Loucy (cell line): ENCODE measurements around the gene C2.

Experiments used
- CTCF ChIP-seq: fragments of 200-600 bp; sonication (generic); conservative IDR thresholded peaks from 2 replicates; pipeline ENCODE4 v1.5.1; 2014; ENCODE audit warnings: mild to moderate bottlenecking, antibody characterized with exemption, low read length
- EZH2phosphoT487 ChIP-seq: fragments of 200-600 bp; IDR thresholded peaks from 2 replicates; pipeline ENCODE4 v1.6.1; 2018; ENCODE audit warnings: antibody characterized with exemption, mild to moderate bottlenecking, moderate library complexity, borderline replicate concordance

DNA sequence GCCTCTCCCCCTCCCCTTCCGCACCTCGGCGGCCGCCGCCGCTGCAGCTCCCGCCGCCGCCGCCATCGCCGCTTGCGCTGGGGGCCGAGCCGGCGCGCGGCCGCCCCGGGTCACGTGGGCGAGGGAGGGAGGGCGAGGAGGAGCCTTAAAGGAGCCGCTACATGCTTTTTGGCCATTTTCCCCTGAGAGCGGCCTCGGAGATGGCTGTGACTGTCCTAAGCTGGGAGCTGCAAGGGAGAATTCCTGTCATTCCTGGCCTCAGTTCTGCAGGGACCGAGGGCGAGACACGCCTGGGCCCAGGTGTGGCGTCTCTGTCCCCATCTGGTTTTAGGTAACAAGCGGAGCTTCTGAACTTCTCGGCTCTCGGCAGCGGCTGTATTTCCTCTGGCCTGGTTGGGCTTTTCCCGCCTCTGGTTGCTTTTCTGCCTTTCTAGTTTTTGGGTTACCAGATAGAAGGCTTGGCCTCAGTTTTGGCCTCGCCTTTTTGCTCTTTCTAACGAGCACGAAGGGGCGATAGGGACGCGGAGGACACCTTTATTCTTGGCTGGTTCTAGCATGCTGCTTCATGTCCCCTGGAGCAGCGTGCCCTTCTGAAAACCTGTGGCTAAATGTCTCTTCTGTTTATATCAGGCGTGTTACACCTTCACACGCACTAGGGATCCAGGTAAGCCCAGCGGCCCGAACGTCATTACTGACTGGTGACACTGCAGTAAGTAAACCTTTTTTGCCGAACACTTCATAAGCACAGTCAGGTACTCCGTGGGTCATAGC lies 29.7 kb upstream of the C2 start, which contains the start of gene EHMT2:
- no peak for TF ChIP-seq EZH2phosphoT487
- TF ChIP-seq CTCF: no peak
